Calu3 (cell line): ENCODE measurements around the gene UQCR10. TPM values are rescaled to one million over a fixed set of nuclear protein-coding genes. Genes with fewer than 3 reads are reported as not detected.

ENCODE experiments used
- BruUV-seq: library from RNA; stranded (reverse); fragments of 400-500 nt; replicated peaks from 2 replicates; lab custom pipeline; 2021; lab: Mats Ljungman, UMichigan
- CTCF ChIA-PET: fragments of 300-600 bp; sonication (Branson Sonifier 250); formaldehyde crosslinking; loops from one replicate; lab custom pipeline; 2022; ENCODE audit warnings: antibody characterized with exemption; lab: Charles Lee
- DNase-seq: peaks from one replicate; pipeline ENCODE4 v3.0.0; 2022
- H3K27ac Mint-ChIP-seq: one replicate; pipeline ENCODE4 v1.8.0; 2022; ENCODE audit warnings: mixed read lengths; ENCODE audit not compliant: unreplicated experiment
- H3K27me3 Mint-ChIP-seq: one replicate; pipeline ENCODE4 v1.8.0; 2022; ENCODE audit warnings: mixed read lengths; ENCODE audit not compliant: unreplicated experiment
- H3K36me3 Mint-ChIP-seq: one replicate; pipeline ENCODE4 v1.8.0; 2022; ENCODE audit warnings: mild to moderate bottlenecking, moderate library complexity, mixed read lengths; ENCODE audit not compliant: insufficient read depth, unreplicated experiment
- H3K4me1 Mint-ChIP-seq: one replicate; pipeline ENCODE4 v1.8.0; 2022; ENCODE audit warnings: mild to moderate bottlenecking, low read depth, mixed read lengths; ENCODE audit not compliant: unreplicated experiment
- H3K4me3 Mint-ChIP-seq: one replicate; pipeline ENCODE4 v1.8.0; 2022; ENCODE audit warnings: mild to moderate bottlenecking, low read depth, moderate library complexity, mixed read lengths; ENCODE audit not compliant: unreplicated experiment
- H3K9me3 Mint-ChIP-seq: one replicate; pipeline ENCODE4 v1.8.0; 2022; ENCODE audit warnings: low read depth, mixed read lengths; ENCODE audit not compliant: unreplicated experiment
- CTCF ChIP-seq: fragments of 200-600 bp; IDR thresholded peaks from one replicate; pipeline ENCODE4 v1.8.0; 2022; ENCODE audit warnings: antibody characterized with exemption; ENCODE audit not compliant: unreplicated experiment
- intact Hi-C: fragments of 100-400 bp; cut with micrococcal nuclease; formaldehyde crosslinking; loops from one replicate; pipeline ENCODE4 v1.10.0; 2022; ENCODE audit not compliant: unreplicated experiment
- total RNA-seq: library from RNA; stranded (reverse); gene quantifications from 2 replicates; pipeline ENCODE4 v1.2.3, GENCODE V29; 2022

UQCR10 gene
- total RNA-seq, 1 experiment from 2014 or later: 120 TPM

- intact Hi-C loops: no loop called here
- no peak for DNase-seq
- Mint-ChIP-seq H3K27me3 (no peaks in the 10 kb centered on the region), H3K4me3 (no peak overlapping the region), H3K9me3 (no peaks in the 10 kb centered on the region), H3K4me1 (peaks cover 18% of the 10 kb centered on the region), H3K27ac (no peak overlapping the region), H3K36me3 (peaks cover 36% of the 10 kb centered on the region)
- TSS peak; percentile 71 for BruUV-seq
- CTCF ChIA-PET: no interaction called here
- TF ChIP-seq CTCF: no peak
These were observed 21.4 kb downstream of the UQCR10 start for GRCh38 chr22:29788339-29789279.

- no peak for DNase-seq
- H3K27me3 Mint-ChIP-seq: no peaks in the 10 kb centered on the region
- no peaks in the 10 kb centered on the region for H3K9me3 Mint-ChIP-seq
- CTCF ChIA-PET: interaction anchor here (1.3 kb wide), 1 partner anchor 11 kb away, joined by 4 read pairs; no protein-coding TSS in a partner anchor
- intact Hi-C loops: no loop called here
- no TSS peak for BruUV-seq
- H3K4me3 Mint-ChIP-seq: no peak overlapping the region
- peaks cover 18% of the 10 kb centered on the region for H3K4me1 Mint-ChIP-seq
- H3K36me3 Mint-ChIP-seq: peaks cover 36% of the 10 kb centered on the region
- TF ChIP-seq CTCF: no peak
- no peak overlapping the region for H3K27ac Mint-ChIP-seq
These were observed 22.9 kb downstream of the UQCR10 start for GRCh38 chr22:29790061-29790460.

- H3K9me3 Mint-ChIP-seq: no peaks in the 10 kb centered on the region
- H3K27me3 Mint-ChIP-seq: no peaks in the 10 kb centered on the region
- peaks cover 47% of the 10 kb centered on the region for H3K36me3 Mint-ChIP-seq
- no TSS peak for BruUV-seq
- no peak overlapping the region for H3K4me3 Mint-ChIP-seq
- intact Hi-C loops: no loop called here
- H3K27ac Mint-ChIP-seq: no peak overlapping the region
- peaks cover 28% of the 10 kb centered on the region for H3K4me1 Mint-ChIP-seq
- TF ChIP-seq CTCF: no peak
- no peak for DNase-seq
- CTCF ChIA-PET: no interaction called here
These were observed 26.2 kb downstream of the UQCR10 start for GRCh38 chr22:29793396-29793795.

- Mint-ChIP-seq H3K27me3 (no peaks in the 10 kb centered on the region), H3K27ac (peak overlapping the region; percentile 23), H3K4me3 (peak overlapping the region; percentile 43), H3K4me1 (peaks cover 40% of the 10 kb centered on the region), H3K9me3 (no peaks in the 10 kb centered on the region), H3K36me3 (peaks cover 57% of the 10 kb centered on the region)
- CTCF ChIA-PET: interaction anchor here (0.6 to 2.3 kb wide), 11 partner anchors 16 to 242 kb away, joined by 3 to 8 read pairs (median 4); partner anchors contain the start of genes THOC5, UQCR10 and ZMAT5
- BruUV-seq: no TSS peak
- TF ChIP-seq CTCF: no peak
- intact Hi-C loops: no loop called here
- peak; percentile 60 for DNase-seq
These were observed 28.5 kb downstream of the UQCR10 start for GRCh38 chr22:29795663-29796062.
